GM18505 (cell line): Measurements from ENCODE around the gene TTC13.
"Not testable (repeated sequence)": the region's sequence is repeated elsewhere in the genome, so short reads cannot be mapped to it uniquely, and the experiment has no call there.

Experiments used
- ATAC-seq: cut with Tn5 transposase; IDR thresholded peaks from one replicate; pipeline ENCODE4 v1.9.1; 2021; ENCODE audit not compliant: unreplicated experiment
- POLR2A ChIP-seq: IDR thresholded peaks from 4 replicates; pipeline ENCODE4 v1.6.1; 2011; ENCODE audit warnings: borderline replicate concordance; ENCODE audit not compliant: insufficient read depth, insufficient read length; ENCODE audit errors: extremely low read depth

TTC13 gene

DNA sequence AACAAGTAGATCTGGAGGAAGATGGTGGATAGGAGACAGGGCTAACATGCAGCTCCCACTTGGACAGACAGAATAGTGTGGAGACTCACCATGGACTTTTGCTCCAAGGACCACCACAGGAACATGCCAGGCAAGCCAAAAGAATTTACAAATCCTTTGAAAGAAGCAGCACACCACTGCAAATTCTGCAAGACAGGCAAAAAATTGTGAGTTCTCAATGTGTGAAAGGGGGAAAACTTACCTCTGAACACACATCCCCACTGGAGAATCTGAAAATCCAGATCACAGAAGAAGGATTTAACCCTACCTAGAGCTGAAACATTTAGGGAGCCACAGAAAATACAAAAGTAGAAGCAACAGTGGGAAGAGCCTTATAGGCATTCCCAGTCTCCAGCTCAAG, 23.2 kb upstream of the TTC13 start:
- ATAC-seq: no peak
- TF ChIP-seq POLR2A: no peak

DNA sequence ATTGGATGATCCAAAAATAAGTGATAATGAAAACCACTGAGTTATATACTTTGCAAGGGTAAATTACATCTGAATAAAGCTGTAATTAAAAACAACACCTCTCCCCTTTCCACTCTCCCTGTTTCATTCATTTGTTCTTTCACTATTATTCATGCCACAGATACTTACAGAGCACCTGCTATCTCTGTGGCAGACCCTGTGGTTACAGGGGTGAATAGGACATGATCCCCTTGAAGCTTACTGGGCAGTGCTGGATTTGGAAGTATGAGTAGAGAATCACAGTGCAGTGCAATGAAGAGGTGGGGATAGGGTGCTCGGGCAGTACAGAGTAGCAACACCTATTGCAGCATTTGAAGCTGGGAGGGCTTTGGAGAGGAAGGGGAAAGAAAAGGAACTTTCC, 22.0 kb upstream of the TTC13 start:
- no peak for ATAC-seq
- no peak for TF ChIP-seq POLR2A

DNA sequence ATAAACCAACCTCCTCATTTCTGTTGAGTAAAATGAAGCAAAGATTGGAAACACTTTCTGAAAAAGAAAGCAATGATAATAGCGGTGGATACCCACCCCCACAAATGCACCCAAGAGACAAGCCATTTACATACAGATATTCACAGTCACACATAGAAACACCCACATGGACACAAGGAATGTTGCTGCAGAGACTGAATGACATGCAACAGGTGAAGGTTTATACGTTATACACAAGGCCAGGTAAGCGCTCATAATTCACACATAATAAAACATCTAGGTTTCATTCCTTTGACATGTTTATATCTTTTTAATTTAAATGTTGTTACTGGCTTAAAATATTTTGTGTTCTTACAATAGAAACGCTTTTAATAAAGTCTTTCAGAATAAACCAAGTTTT, 21.5 kb upstream of the TTC13 start:
- no peak for TF ChIP-seq POLR2A
- no peak for ATAC-seq

DNA sequence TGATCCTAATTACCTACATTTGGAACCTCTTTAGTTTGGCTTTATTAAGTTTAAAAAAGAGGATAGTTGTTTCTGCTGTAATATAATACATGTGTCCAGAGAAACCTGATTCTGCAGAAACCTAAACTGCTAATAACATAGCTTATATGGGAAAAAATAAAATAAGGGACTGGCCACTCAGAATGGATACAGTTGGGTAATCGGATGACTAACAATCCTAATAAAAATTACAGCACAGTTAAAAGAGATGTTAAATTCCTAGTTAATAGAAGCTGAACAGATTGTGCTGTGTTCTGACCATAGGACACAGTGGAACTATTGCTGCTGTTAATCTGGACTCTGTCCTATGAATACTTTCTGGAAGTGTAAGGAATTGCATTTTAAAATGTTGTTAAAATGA, 16.2 kb upstream of the TTC13 start:
- no peak for ATAC-seq
- TF ChIP-seq POLR2A: no peak

DNA sequence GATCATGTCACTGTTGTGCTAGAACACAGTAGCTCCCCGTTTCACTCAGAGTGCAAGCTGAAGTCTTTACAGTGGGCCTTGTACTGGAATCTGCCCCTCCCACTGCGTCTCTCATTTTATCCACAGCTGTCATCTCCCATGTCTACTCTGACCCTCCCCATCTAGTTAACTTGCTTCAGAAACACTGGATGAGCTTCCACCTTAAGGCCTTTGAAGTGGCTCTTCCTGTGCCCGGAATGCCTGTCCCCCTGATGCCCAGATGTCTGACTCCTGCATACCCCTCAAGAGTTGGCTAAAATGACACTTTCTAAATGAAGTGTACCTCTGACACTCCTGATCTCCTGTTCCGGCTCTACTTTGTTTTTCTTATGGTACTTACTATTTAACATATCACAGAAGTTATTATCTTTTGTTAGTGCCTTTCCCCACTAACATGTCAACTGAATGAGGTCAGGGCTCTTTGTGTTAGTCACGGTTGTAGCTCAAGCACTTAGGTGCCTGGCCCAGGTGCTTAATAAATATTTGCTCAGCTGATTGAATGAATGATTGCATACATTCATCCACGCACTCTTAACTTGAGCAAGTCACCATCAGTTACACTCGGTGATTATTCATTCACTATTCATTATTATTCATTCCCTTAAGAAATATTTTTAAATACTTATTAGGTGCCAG, 13.6 kb upstream of the TTC13 start:
- ATAC-seq: no peak
- no peak for TF ChIP-seq POLR2A

DNA sequence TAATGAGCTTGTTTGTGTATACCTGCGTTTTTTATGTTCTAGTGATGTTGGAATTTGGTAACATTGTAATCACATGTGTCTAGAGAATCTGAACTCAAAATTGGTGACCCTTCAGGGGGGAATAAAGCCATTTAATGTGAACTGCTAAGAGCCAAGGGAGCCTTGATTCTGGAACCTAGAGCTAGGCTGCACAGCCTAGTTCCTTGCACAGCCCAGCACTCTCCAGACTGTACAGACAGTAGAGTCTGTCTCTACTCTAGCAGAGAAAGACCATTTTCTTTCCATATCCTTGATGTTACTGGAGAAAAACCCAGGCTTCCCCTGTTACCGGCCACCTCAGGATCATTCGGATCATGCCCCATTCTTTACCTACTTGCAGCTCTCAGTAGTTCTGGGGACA, 8.8 kb upstream of the TTC13 start:
- TF ChIP-seq POLR2A: no peak
- ATAC-seq: no peak

DNA sequence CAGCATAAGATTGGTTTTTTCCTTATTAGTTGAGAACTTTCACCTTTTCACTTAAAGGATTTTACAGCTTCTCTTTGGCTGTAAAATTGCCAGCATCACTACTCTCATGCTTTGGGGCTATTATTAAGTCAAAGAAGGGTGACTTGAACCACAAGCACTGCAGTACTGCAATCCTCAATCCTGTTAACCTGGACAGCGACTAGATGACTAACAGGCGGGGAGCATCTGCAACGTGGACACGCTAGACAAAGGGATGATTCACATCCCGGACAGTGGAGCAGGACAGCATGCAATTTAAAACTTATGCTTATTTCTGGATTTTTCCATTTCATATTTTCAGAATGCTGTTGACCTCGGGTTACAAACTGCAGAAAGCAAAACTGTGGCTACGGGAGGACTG, 8.3 kb upstream of the TTC13 start:
- no peak for ATAC-seq
- TF ChIP-seq POLR2A: no peak

DNA sequence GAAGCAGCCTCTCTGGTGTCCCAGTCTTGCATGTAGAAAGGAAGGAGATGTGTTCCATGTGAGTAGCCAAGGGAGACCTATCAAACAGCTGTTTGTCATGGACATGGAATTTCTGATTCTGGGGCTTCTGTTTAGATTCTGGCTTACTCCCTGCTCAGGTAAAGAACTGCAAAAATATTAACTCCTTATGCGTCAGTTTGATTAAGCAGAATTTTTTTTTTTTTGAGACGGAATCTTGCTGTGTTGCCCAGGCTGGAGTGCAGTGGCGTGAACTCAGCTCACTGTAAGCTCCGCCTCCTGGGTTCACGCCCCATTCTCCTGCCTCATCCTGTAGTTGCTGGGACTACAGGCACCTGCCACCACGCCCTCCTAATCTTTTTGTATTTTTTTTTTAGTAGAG, 7.0 kb upstream of the TTC13 start:
- ATAC-seq: no peak
- no peak for TF ChIP-seq POLR2A

DNA sequence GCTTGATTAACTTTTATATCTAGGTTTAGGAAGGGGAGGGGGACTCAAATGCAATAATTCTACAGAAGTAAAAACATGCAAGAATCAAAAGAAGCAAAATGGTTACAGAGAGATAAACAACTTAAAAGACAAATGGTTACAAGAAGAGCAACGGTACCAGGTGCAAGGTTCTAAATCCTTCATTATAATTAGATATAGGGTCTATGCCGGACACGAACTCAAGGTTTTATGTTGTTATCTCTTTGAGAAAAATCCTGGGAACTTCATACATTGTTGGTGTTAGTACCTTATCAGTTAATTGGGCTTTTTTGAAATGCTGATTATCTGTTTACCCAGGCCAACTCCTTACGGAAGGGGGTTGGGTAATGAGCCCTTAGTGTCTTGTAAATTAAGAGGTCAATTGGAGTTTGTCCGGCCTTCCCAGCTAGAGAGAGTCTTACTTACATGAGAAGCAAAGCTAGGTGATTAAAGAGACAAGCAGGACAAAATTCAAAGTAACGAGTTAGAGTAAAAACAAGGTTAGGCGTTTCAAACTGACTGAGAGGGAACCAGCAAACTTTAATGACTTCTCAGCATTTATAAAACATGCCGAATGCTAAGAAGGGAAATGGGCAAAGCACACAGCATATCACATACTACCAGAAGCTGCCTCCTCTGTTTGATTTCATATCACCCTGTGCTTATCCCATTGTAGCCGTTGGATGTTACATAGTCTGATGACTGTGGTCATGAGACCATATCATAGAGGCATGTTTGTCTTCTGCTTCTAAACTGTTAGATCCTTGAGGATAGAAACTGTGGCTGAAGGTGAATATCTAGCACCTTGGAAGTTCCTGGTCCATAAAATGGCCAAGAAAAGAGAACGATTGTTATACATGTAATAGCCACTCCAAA, 6.2 kb upstream of the TTC13 start:
- ATAC-seq: not testable (repeated sequence)

DNA sequence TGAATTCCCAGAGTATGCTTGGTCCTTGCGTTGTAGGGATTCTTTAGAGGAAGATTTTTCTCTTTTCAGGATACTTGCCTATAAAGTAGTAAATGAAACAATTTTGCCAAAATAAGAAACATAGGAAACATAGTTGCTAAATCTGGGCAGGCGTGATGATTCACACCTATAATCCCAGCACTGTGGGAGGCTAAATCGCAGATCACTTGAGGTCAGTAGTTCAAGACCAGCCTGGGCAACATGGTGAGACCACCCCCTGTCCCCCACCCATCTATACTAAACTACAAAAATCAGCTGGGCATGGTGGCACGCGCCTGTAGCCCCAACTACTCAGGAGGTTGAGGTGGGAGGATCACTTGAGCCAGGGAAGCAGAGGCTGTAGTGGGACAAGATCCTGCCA, 5.2 kb upstream of the TTC13 start:
- no peak for ATAC-seq
- no peak for TF ChIP-seq POLR2A

DNA sequence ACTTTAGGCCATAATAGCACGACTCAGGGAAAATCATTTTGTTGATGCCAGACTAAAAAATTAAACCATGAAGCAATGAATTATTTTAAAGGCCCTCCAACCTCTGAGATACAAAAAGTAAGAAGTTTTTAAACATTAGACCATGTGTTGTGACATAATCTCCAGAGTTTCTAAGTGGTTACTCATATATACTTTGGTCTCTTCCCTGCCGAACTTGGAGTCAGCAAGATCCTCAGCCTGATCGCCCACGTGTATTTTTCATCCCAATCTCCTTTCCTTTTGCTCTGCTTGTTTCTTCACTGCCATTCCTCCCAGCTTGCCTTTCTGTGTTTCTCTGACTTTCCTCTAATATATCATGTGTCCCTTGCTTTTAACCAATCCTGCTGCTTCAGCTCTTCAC, 4.0 kb upstream of the TTC13 start:
- TF ChIP-seq POLR2A: no peak
- ATAC-seq: no peak

DNA sequence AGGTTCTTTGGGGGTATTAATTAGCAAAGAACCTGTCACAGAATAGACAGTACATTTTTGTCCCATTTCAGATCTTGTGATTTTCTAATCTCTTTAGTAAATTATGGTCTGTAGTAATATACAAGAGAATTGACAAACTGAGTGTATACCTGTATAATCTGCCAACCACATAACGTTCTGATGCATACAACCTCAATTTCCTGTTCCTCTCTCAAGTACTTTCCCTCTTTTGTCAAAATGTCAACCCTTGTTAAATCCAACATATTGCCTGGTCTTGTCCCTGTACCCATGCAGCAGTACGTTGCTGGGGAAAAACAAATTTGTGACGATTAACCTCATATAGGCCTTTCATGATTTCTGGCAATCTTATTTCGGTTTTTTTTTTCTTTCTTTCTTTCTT, 1.3 kb upstream of the TTC13 start:
- TF ChIP-seq POLR2A: no peak
- no peak for ATAC-seq

DNA sequence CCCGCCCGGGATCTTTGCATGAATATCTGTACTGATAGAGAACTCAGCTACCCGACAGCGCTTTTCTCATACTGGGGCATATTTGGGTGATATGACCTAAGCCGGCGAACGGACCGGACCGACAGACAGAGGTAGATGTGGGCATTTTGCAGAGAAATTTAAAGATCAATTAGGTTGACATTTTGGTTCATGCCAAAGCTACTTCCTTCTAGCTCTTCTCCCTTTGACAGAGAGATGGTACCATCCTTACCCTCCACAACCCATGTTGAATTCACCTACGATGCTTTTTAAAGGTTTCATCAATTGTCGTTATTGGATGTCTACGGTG, 692 bp upstream of the TTC13 start:
- no peak for TF ChIP-seq POLR2A
- no peak for ATAC-seq

DNA sequence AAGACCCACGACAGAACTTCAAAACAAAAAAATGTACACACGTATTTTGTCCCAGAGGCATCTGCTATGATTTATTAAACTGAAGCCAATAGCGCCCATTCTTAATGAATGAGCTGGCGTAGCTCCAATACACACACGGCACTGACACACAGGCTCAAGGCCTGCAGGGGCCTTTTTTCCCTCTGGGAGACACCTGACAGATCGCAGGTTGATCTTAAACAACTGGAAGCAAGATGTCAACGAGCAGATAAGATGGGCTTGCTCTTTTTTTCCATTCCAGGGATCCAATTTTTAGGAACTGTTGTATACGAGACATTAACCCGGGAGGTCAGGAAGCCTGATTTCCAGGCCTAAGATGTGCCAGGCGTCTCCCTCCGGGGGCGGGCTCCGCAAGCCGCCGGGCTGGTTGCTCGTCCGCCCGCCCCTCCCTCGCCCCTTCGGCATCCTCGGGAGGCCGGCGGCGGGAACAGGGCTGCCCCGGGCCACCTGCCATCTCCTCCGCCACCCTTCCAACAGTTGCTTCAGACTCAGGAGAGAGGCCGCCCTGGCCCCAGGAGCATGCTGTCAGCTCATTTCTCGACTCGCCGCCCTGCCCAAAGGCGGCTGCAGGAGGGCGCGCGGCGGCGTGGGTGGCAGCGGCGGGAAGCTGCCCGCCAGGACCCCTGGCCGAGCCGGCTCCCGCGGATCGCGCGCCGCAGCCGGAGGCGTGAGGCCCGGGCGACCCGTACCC, 735 bp downstream of the TTC13 start:
- TF ChIP-seq POLR2A: no peak
- peak; percentile 13 for ATAC-seq
